Stimulated activated CD8-positive, alpha-beta memory T cell treated with anti-CD3 and anti-CD28 coated beads, Interleukin-7, amount 100 ng/mL, for 48 hours (primary cell): ENCODE results near the gene SLC38A8.

Experiments used
- DNase-seq, 2 donors: peaks; one replicate each; pipeline ENCODE4 v3.0.0-alpha.2; 2020; ENCODE audit warnings: low read depth in 1 of 2; ENCODE audit errors: extremely low read depth in 1 of 2

Gene SLC38A8

GRCh38 chr16:84049403-84050060, 6.9 kb upstream of the SLC38A8 start:
- DNase-seq, result no peak

- no peak for DNase-seq
Observed at GRCh38 chr16:84048871-84049270, 6.3 kb upstream of the SLC38A8 start.

- DNase-seq, result no peak
Observed at GRCh38 chr16:84048270-84048669, 5.7 kb upstream of the SLC38A8 start.

- no peak for DNase-seq
Observed at GRCh38 chr16:84047626-84048025, 5.0 kb upstream of the SLC38A8 start.

GRCh38 chr16:84047206-84047605, 4.6 kb upstream of the SLC38A8 start:
- no peak for DNase-seq

- no peak for DNase-seq
Observed at GRCh38 chr16:84045818-84046470, 3.3 kb upstream of the SLC38A8 start.

GRCh38 chr16:84045001-84045817, 2.6 kb upstream of the SLC38A8 start:
- no peak for DNase-seq

- no peak for DNase-seq
Observed at GRCh38 chr16:84044118-84044488, 1.5 kb upstream of the SLC38A8 start.

- DNase-seq, result no peak
Observed at GRCh38 chr16:84043486-84044117, 1.0 kb upstream of the SLC38A8 start.

GRCh38 chr16:84042879-84043485, 387 bp upstream of the SLC38A8 start:
- no peak for DNase-seq

- DNase-seq, result no peak
Observed at GRCh38 chr16:84041881-84042280, 714 bp downstream of the SLC38A8 start.

GRCh38 chr16:84040823-84041820, 1.5 kb downstream of the SLC38A8 start:
- DNase-seq, result no peak

GRCh38 chr16:84040226-84040822, 2.3 kb downstream of the SLC38A8 start:
- no peak for DNase-seq

- DNase-seq, result no peak
Observed at GRCh38 chr16:84039696-84040095, 2.9 kb downstream of the SLC38A8 start.

GRCh38 chr16:84038469-84038868, 4.1 kb downstream of the SLC38A8 start:
- no peak for DNase-seq

- DNase-seq, result no peak
Observed at GRCh38 chr16:84036982-84037425, 5.6 kb downstream of the SLC38A8 start.

GRCh38 chr16:84036131-84036530, 6.5 kb downstream of the SLC38A8 start:
- no peak for DNase-seq

- DNase-seq, result no peak
Observed at GRCh38 chr16:84034516-84034915, 8.1 kb downstream of the SLC38A8 start.
